K562 (cell line): ENCODE measurements around the gene PLEKHG4B. TPM values are rescaled to one million over a fixed set of nuclear protein-coding genes. Genes with fewer than 3 reads are reported as not detected.
"Not testable (repeated sequence)": the region's sequence is repeated elsewhere in the genome, so short reads cannot be mapped to it uniquely, and the experiment has no call there.

ENCODE experiments used
- ATAC-seq: fragments of 200-7000 bp; cut with Tn5 transposase; 3 replicates; pipeline ENCODE4 v1.9.1; 2020; ENCODE audit warnings: moderate library complexity
- BruUV-seq: library from RNA; stranded (reverse); fragments of 400-500 nt; replicated peaks from 2 replicates; lab custom pipeline; 2021; lab: Mats Ljungman, UMichigan
- CTCF ChIA-PET: fragments of 300-600 bp; formaldehyde crosslinking; extraction: SDS; loops from one replicate; lab custom pipeline; 2021; ENCODE audit warnings: low intra/inter-chr PET ratio; lab: Yijun Ruan, JAX
- POLR2A ChIA-PET: fragments of 300-600, 350-650 bp; sonication (Branson Sonifier 250); formaldehyde crosslinking; extraction: SDS; loops from one replicate; lab custom pipeline; 2021; ENCODE audit warnings: antibody characterized with exemption, inconsistent platforms; lab: Yijun Ruan, JAX
- DNase-seq, 4 experiments: peaks; one replicate each; pipeline versions ENCODE4 v3.0.0 to v3.0.0-alpha.2; 2011 to 2018; ENCODE audit warnings: low spot score in 3 of 4, mixed read lengths in 3 of 4; ENCODE audit errors: extremely low read depth in 1 of 4
- FAIRE-seq: peaks from 2 replicates; lab custom pipeline; 2011; peaks lifted over from hg19 to GRCh38; lab: Jason Lieb, UNC
- H2AFZ ChIP-seq: 2 replicates; pipeline ENCODE4 v1.6.0; 2011; ENCODE audit warnings: low read depth, low read length, control low read depth, inconsistent platforms
- H3K27ac ChIP-seq: fragments of 200-600 bp; 3 replicates; pipeline ENCODE4 v1.8.0; 2011; ENCODE audit warnings: low read depth, mild to moderate bottlenecking, control low read depth, inconsistent platforms, low read length, moderate library complexity, mixed read lengths; ENCODE audit errors: extremely low read depth
- H3K27me3 ChIP-seq, 2 experiments: fragments of 300-600 bp in 1 of 2; 2 replicates in 1 of 2; 3 replicates in 1 of 2; pipeline versions ENCODE4 v1.6.0 to v1.8.0; 2011; ENCODE audit warnings: inconsistent platforms in 2 of 2, low read length in 2 of 2, mild to moderate bottlenecking in 1 of 2, mixed read lengths in 1 of 2, moderate library complexity in 1 of 2; ENCODE audit not compliant: control insufficient read depth in 2 of 2, insufficient read depth in 2 of 2
- H3K36me3 ChIP-seq: fragments of 300-600 bp; 3 replicates; pipeline ENCODE4 v1.8.0; 2011; ENCODE audit warnings: mild to moderate bottlenecking, low read length, inconsistent platforms; ENCODE audit not compliant: control insufficient read depth, insufficient read depth
- H3K4me1 ChIP-seq, 2 experiments: fragments of 200-600 bp in 1 of 2; replicated peaks in 1 of 2; 2 replicates in 1 of 2; 3 replicates in 1 of 2; pipeline versions ENCODE4 v1.5.1 to v1.8.0; 2011; ENCODE audit warnings: inconsistent platforms in 2 of 2, low read length in 2 of 2, mild to moderate bottlenecking in 1 of 2, mixed read lengths in 1 of 2, moderate library complexity in 1 of 2; ENCODE audit not compliant: control insufficient read depth in 2 of 2, insufficient read depth in 2 of 2
- H3K4me2 ChIP-seq: 2 replicates; pipeline ENCODE4 v1.6.1; 2011; ENCODE audit warnings: low read length, control low read depth, inconsistent platforms, mixed read lengths; ENCODE audit not compliant: insufficient read depth
- H3K4me3 ChIP-seq: fragments of 200-600 bp; sonication (generic), shearing (Covaris generic); 2 replicates; pipeline ENCODE4 v1.5.1; 2016; ENCODE audit warnings: control low read depth, inconsistent platforms
- H3K79me2 ChIP-seq: fragments of 200-600 bp; 3 replicates; pipeline ENCODE4 v1.8.0; 2011; ENCODE audit warnings: low read length, inconsistent platforms; ENCODE audit not compliant: control insufficient read depth, insufficient read depth
- H3K9ac ChIP-seq, 2 experiments: 2 replicates each; pipeline versions ENCODE4 v1.6.0 to v1.6.1; 2011; ENCODE audit warnings: low read depth in 2 of 2, low read length in 2 of 2, control low read depth in 1 of 2, inconsistent platforms in 1 of 2, mild to moderate bottlenecking in 1 of 2, mixed read lengths in 1 of 2; ENCODE audit not compliant: insufficient read depth in 1 of 2
- H3K9me1 ChIP-seq: one replicate; pipeline ENCODE4 v1.6.0; 2011; ENCODE audit warnings: inconsistent platforms, mild to moderate bottlenecking, low read length, moderate library complexity; ENCODE audit not compliant: control insufficient read depth, insufficient read depth
- H3K9me3 ChIP-seq: replicated peaks from 2 replicates; pipeline ENCODE4 v1.5.1; 2011; ENCODE audit warnings: low read depth, low read length, inconsistent platforms; ENCODE audit not compliant: control insufficient read depth, insufficient read depth
- H4K20me1 ChIP-seq: replicated peaks from 2 replicates; pipeline ENCODE4 v1.6.1; 2011; ENCODE audit warnings: low read length, inconsistent platforms, mixed read lengths; ENCODE audit not compliant: control insufficient read depth, insufficient read depth
- C11orf30 ChIP-seq: fragments of 450-650 bp; IDR thresholded peaks from 2 replicates; pipeline ENCODE4 v1.6.1; 2016; ENCODE audit warnings: low read depth, mild to moderate bottlenecking
- MAFG ChIP-seq: fragments of 450-650 bp; conservative IDR thresholded peaks from 2 replicates; pipeline ENCODE4 v1.6.1; 2016; ENCODE audit warnings: missing genetic modification characterization, missing compliant biosample characterization
- NELFE ChIP-seq: IDR thresholded peaks from 2 replicates; pipeline ENCODE4 v1.6.1; 2011; ENCODE audit warnings: mild to moderate bottlenecking; ENCODE audit not compliant: insufficient read depth, insufficient read length
- SP1 ChIP-seq: sonication (generic); formaldehyde crosslinking; IDR thresholded peaks from 2 replicates; pipeline ENCODE4 v1.8.1; 2022; ENCODE audit warnings: mild to moderate bottlenecking, missing genetic modification reagents
- STAT5A ChIP-seq: IDR thresholded peaks from 2 replicates; pipeline ENCODE4 v1.6.1; 2012; ENCODE audit warnings: low read length, inconsistent platforms, borderline replicate concordance
- ZNF134 ChIP-seq: fragments of 250-450 bp; sonication (Bioruptor Pico); conservative IDR thresholded peaks from 2 replicates; pipeline ENCODE4 v1.4.0; 2020
- ZNF316 ChIP-seq: fragments of 450-650 bp; IDR thresholded peaks from 2 replicates; pipeline ENCODE4 v1.6.1; 2016
- WGBS: fragments of 100-300 bp; shearing (Covaris generic); methylation state at CpG from one replicate; pipeline ENCODE4 v1.1.6; 2016; ENCODE audit warnings: low coverage, mixed read lengths; ENCODE audit not compliant: insufficient coverage; ENCODE audit errors: missing lambda C conversion rate; 5-methylcytosine and 5-hydroxymethylcytosine counted together
- in situ Hi-C: fragments of 300-500 bp; cut with MboI; formaldehyde crosslinking; loops from 4 replicates; pipeline ENCODE4 v1.15.0; 2018; ENCODE audit warnings: inconsistent platforms, mixed read lengths
- intact Hi-C: fragments of 100-400 bp; cut with micrococcal nuclease; formaldehyde crosslinking; loops from 2 replicates; pipeline ENCODE4 v1.14.2; 2022
- polyA plus RNA-seq, 8 experiments: library from polyadenylated mRNA; depleted of rRNA in 4 of 8; stranded (reverse) in 5 of 8; unstranded in 3 of 8; fragments of >200 nt; fragmentation: Nextera tagmentation in 2 of 8; fragmentation: Illumina TruSeq in 1 of 8; extraction: Ambion mirVana in 2 of 8; extraction: Trizol in 1 of 8; gene quantifications; 2 replicates each; pipeline versions ENCODE4 v1.2.1 to v1.2.3, GENCODE V29; 2011 to 2014; ENCODE audit warnings: inconsistent platforms in 1 of 8, missing spikeins in 1 of 8
- total RNA-seq, 7 experiments: library from RNA; depleted of rRNA in 6 of 7; stranded (reverse); fragments of >200 nt in 6 of 7; fragmentation: Illumina TruSeq in 2 of 7; extraction: Trizol in 2 of 7; gene quantifications; 2 replicates each; pipeline versions ENCODE4 v1.2.1 to v1.2.3, GENCODE V29; 2011 to 2021; ENCODE audit warnings: low replicate concordance in 1 of 7

PLEKHG4B gene
- total and polyA plus RNA-seq, 9 of the 15 experiments (the other 6 are each of a cell fraction or from before 2014, with no cell fraction given), result 0.02 TPM; not detected in 8

DNA sequence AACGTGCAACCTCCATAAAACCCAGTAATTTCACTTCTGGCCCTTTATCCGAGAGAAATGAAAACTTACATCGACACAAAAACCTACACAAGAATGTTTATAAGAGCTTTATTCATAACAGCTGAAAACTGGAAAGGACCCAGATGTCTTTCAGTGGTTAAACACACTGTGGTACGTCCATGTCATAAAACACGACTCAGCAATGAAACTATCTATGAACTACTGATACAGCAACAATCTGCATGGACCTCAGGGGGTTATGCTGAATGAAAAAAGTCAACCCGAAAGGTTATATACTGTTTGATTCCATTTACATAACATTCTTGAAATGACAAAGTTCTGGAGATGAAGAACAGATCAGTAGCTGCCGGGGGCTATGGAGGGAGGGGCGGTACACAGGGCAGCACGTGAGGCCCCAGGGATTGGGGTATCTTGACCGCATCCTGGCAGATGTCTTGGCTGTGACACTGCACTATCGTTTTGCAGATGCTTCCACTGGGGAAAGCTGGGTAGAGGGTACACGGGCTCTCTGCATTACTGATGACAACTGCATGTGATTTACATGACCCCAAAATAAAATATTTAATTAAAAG lies 121.9 kb downstream of the PLEKHG4B start:
- no TSS peak for BruUV-seq
- Histone ChIP-seq H3K4me3 (no peak overlapping the region), H3K79me2 (peaks cover 32% of the 10 kb centered on the region), H3K27me3 (no peaks in the 10 kb centered on the region), H3K4me2 (no peak overlapping the region), H3K36me3 (peaks cover 10% of the 10 kb centered on the region; the same call in 1 of the 3 replicates), H3K9ac (no peak overlapping the region), H2AFZ (no peak overlapping the region), H3K9me3 (no peaks in the 10 kb centered on the region), H4K20me1 (peaks cover 7% of the 10 kb centered on the region; the same call in 1 of the 2 replicates), H3K27ac (no peak overlapping the region), H3K4me1 (peaks cover 2 to 9% of the 10 kb centered on the region in 2 experiments; a peak in 3 of 5 replicates), H3K9me1 (no peaks in the 10 kb centered on the region)
- 93% methylated on average over 12 of the region's 12 CpGs for WGBS
- DNase-seq (no peak), ATAC-seq (no peak), FAIRE-seq (no peak)
- TF ChIP-seq MAFG (no peak), ZNF316 (peak; percentile 62), SP1 (CRISPR knock-in tag) (no peak), NELFE (no peak), C11orf30 (peak; percentile 31), STAT5A (no peak), ZNF134 (CRISPR knock-in tag) (no peak)
- CTCF ChIA-PET, result no interaction called here
- intact Hi-C loops, result no loop called here
- in situ Hi-C loops, result no loop called here
- POLR2A ChIA-PET, result interaction anchor here (0.7 kb wide), 1 partner anchor 9 kb away, joined by 3 read pairs; no protein-coding TSS in a partner anchor

DNA sequence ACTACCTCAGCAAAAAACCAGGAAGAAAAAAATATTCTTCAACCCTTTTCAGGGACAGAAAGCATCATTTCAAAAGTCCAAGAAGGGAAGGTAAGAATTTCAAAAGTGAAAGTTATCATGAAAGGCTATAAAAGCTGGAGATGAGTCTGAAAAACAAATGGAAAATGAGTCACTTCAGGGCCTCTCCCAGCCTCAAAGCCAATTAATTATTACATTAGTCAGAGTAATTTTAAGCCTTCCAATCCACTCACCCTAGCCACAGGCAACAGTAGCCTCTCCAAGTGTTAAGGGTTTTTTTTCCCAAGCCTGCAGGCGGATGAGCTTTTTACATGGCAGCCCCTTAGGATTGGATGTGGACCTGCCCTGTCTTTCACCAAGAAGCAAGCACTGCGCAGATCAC lies 123.3 kb downstream of the PLEKHG4B start:
- H3K9me3 ChIP-seq, H2AFZ ChIP-seq, ATAC-seq, H3K4me3 ChIP-seq, H3K9me1 ChIP-seq, CTCF ChIA-PET, BruUV-seq, H3K36me3 ChIP-seq, FAIRE-seq, H3K9ac ChIP-seq, H3K27me3 ChIP-seq, intact Hi-C loops, POLR2A ChIA-PET, DNase-seq, H3K27ac ChIP-seq, H3K4me2 ChIP-seq: not testable (repeated sequence)
- H3K4me1 ChIP-seq, result peaks cover 3 to 11% of the 10 kb centered on the region in 2 experiments; a peak in 4 of 5 replicates
- 100% methylated on average over 1 of the region's 2 CpGs for WGBS
- in situ Hi-C loops, result loop anchor here (5.0 kb wide), 1 partner anchor 1382 kb away; no protein-coding TSS in a partner anchor
- peaks cover 15% of the 10 kb centered on the region for H4K20me1 ChIP-seq
- H3K79me2 ChIP-seq, result peaks cover 37% of the 10 kb centered on the region

DNA sequence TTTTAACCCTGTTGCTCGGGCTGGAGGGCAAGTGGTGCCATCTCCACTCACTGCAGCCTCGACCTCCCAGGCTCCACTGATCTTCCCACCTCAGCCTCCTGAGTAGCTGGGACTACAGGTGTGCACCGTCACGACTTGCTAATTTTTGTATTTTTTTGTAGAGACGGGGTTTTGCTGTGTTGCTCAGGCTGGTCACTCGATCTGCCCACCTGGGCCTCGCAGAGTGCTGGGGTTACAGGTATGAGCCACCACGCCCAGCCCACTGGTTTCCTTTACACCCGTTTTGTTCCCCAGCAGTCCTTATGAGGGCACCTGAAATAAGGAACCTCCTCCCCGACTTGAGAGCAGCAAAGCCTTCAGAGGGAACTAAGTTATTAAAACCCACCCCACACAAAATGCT lies 124.1 kb downstream of the PLEKHG4B start:
- Histone ChIP-seq H3K36me3 (peaks cover 11% of the 10 kb centered on the region; the same call in 1 of the 3 replicates), H3K4me1 (peaks cover 7 to 11% of the 10 kb centered on the region in 2 experiments; a peak in 4 of 5 replicates), H4K20me1 (peaks cover 18% of the 10 kb centered on the region), H3K79me2 (peaks cover 43% of the 10 kb centered on the region)
- H3K4me3 ChIP-seq, H2AFZ ChIP-seq, H3K4me2 ChIP-seq, ATAC-seq, CTCF ChIA-PET, H3K27me3 ChIP-seq, H3K9me3 ChIP-seq, H3K27ac ChIP-seq, FAIRE-seq, H3K9me1 ChIP-seq, DNase-seq, BruUV-seq, intact Hi-C loops, POLR2A ChIA-PET, H3K9ac ChIP-seq: not testable (repeated sequence)
- in situ Hi-C loops, result loop anchor here (5.0 kb wide), 1 partner anchor 1381 kb away; no protein-coding TSS in a partner anchor
- 91% methylated on average over 3 of the region's 10 CpGs for WGBS
